ENCODE results near the gene LSM11. TPM values are rescaled to one million over a fixed set of nuclear protein-coding genes. Genes with fewer than 3 reads are reported as not detected.

The LSM11 gene
- total and polyA plus RNA-seq, 2 donors (not counting 1 experiment from before 2014, with no cell fraction given) = 1.00 to 4.2 TPM

DNA sequence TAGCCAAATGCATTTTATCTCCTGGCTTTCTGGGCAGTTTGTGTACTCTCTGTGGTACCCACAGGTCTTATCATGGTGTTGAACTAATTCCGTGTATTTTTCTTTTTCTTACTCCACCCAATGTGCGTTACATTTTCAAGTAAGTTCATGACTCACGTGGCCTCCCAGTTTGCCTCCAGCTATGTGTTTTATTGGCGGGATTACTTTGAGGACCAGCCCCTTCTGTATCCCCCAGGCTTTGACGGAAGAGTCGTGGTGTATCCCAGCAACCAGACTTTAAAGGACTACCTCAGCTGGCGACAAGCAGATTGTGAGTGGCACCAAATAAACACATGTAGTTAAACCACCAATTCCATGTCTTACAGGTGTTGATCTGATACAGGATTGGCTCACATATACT, 9.1 kb upstream of the LSM11 start:
- Histone ChIP-seq H3K36me3 (replicated peaks in 1 of 2; ENCODE audit: control extremely low read depth in 1 of 2, control insufficient read depth in 1 of 2, extremely low read depth in 1 of 2, insufficient read depth in 2 of 2, low read length in 1 of 2) (peaks cover 5 to 28% of the 10 kb centered on the region in 2 experiments), H4K20me1 (ENCODE audit: control insufficient read depth, insufficient read depth, low read length, poor library complexity, severe bottlenecking) (no peaks in the 10 kb centered on the region), H3K4me1 (ENCODE audit: control insufficient read depth in 2 of 2, insufficient read depth in 2 of 2, low read length in 2 of 2) (peaks cover 17 to 23% of the 10 kb centered on the region in 2 donors), H3K9me3 (ENCODE audit: control extremely low read depth in 1 of 3, control insufficient read depth in 2 of 3, insufficient read depth in 1 of 3, low read length in 2 of 3) (no peaks in the 10 kb centered on the region), H3K4me3 (ENCODE audit: control extremely low read depth in 1 of 5, extremely low read depth in 1 of 5, insufficient read depth in 1 of 5, low read depth in 2 of 5, low read length in 4 of 5) (no peak overlapping the region), H3K4me2 (replicated peaks; ENCODE audit: low read depth, low read length, poor library complexity, severe bottlenecking) (no peak overlapping the region), H3K79me2 (ENCODE audit: control insufficient read depth, insufficient read depth, low read length) (no peaks in the 10 kb centered on the region), H3K27ac (ENCODE audit: low read length in 2 of 2) (no peak overlapping the region), H3K9ac (ENCODE audit: low read length) (no peak overlapping the region), H2AFZ (ENCODE audit: insufficient read depth, low read depth, low read length, poor library complexity, severe bottlenecking) (no peak overlapping the region), H3K27me3 (replicated peaks in 1 of 4; ENCODE audit: control extremely low read depth in 1 of 4, control insufficient read depth in 3 of 4, insufficient read depth in 4 of 4, low read length in 3 of 4) (no peaks in the 10 kb centered on the region)
- intact Hi-C loops (cut with micrococcal nuclease) = loop anchor here (5.0 kb wide), 1 partner anchor 1473 kb away; the partner anchor contains the start of gene RNF145
- peaks cover 26% of the 10 kb centered on the region for H3K4me1 Mint-ChIP-seq
- ChIA-PET CTCF (interaction anchor here (0.8 to 1.1 kb wide), 2 partner anchors 9 to 171 kb away, joined by 3 to 5 read pairs; partner anchors contain the start of gene LSM11), POLR2A (no interaction called here)
- WGBS (ENCODE audit: insufficient coverage) = 100% methylated on average over 4 of the region's 7 CpGs
- no peak overlapping the region for H3K4me3 Mint-ChIP-seq
- no peak for TF ChIP-seq EZH2 (IDR thresholded peaks at IDR 0.05; ENCODE audit: borderline replicate concordance, insufficient read depth, low read depth, low read length, poor library complexity, severe bottlenecking)
- TF ChIP-seq, protein P1, sequence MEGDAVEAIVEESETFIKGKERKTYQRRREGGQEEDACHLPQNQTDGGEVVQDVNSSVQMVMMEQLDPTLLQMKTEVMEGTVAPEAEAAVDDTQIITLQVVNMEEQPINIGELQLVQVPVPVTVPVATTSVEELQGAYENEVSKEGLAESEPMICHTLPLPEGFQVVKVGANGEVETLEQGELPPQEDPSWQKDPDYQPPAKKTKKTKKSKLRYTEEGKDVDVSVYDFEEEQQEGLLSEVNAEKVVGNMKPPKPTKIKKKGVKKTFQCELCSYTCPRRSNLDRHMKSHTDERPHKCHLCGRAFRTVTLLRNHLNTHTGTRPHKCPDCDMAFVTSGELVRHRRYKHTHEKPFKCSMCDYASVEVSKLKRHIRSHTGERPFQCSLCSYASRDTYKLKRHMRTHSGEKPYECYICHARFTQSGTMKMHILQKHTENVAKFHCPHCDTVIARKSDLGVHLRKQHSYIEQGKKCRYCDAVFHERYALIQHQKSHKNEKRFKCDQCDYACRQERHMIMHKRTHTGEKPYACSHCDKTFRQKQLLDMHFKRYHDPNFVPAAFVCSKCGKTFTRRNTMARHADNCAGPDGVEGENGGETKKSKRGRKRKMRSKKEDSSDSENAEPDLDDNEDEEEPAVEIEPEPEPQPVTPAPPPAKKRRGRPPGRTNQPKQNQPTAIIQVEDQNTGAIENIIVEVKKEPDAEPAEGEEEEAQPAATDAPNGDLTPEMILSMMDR (IDR thresholded peaks at IDR 0.05) = no peak
- H3K27me3 Mint-ChIP-seq = no peaks in the 10 kb centered on the region
- ATAC-seq (ENCODE audit: low read depth) = no peak
- H3K9me3 Mint-ChIP-seq (ENCODE audit: insufficient read depth) = no peaks in the 10 kb centered on the region
- no peak overlapping the region for H3K27ac Mint-ChIP-seq
- no peak for DNase-seq

DNA sequence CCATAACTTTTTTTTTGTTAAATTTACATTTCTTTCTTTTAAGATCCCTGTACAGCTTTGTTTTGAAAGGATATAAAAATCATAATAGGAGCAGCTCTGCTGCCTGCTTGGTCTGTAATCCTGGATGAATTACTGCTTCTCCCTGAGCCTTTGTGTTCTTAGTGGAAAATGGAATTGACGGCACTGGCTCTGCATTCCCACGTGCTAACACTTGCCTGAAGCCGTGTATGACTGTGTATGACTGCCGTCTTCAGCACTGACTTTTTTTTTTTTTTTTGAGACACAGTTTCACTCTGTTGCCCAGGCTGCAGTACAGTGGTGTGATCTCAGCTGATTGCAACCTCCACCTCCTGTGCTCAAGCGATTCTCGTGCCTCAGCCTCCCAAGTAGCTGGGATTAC, 7.5 kb upstream of the LSM11 start:
- no peak overlapping the region for H3K27ac Mint-ChIP-seq

More for the DNA sequence above, 7.5 kb upstream of the LSM11 start:
- H3K27me3 Mint-ChIP-seq = no peaks in the 10 kb centered on the region
- Histone ChIP-seq H4K20me1 (ENCODE audit: control insufficient read depth, insufficient read depth, low read length, poor library complexity, severe bottlenecking) (no peaks in the 10 kb centered on the region), H3K27ac (ENCODE audit: low read length in 2 of 2) (no peak overlapping the region), H2AFZ (ENCODE audit: insufficient read depth, low read depth, low read length, poor library complexity, severe bottlenecking) (no peak overlapping the region), H3K79me2 (ENCODE audit: control insufficient read depth, insufficient read depth, low read length) (no peaks in the 10 kb centered on the region), H3K9me3 (ENCODE audit: control extremely low read depth in 1 of 3, control insufficient read depth in 2 of 3, insufficient read depth in 1 of 3, low read length in 2 of 3) (no peaks in the 10 kb centered on the region), H3K9ac (ENCODE audit: low read length) (no peak overlapping the region), H3K4me1 (ENCODE audit: control insufficient read depth in 2 of 2, insufficient read depth in 2 of 2, low read length in 2 of 2) (peaks cover 4 to 10% of the 10 kb centered on the region in 2 donors), H3K27me3 (replicated peaks in 1 of 4; ENCODE audit: control extremely low read depth in 1 of 4, control insufficient read depth in 3 of 4, insufficient read depth in 4 of 4, low read length in 3 of 4) (no peaks in the 10 kb centered on the region), H3K4me2 (replicated peaks; ENCODE audit: low read depth, low read length, poor library complexity, severe bottlenecking) (no peak overlapping the region), H3K4me3 (ENCODE audit: control extremely low read depth in 1 of 5, extremely low read depth in 1 of 5, insufficient read depth in 1 of 5, low read depth in 2 of 5, low read length in 4 of 5) (no peak overlapping the region), H3K36me3 (replicated peaks in 1 of 2; ENCODE audit: control extremely low read depth in 1 of 2, control insufficient read depth in 1 of 2, extremely low read depth in 1 of 2, insufficient read depth in 2 of 2, low read length in 1 of 2) (peaks cover 5 to 30% of the 10 kb centered on the region in 2 experiments)
- H3K9me3 Mint-ChIP-seq (ENCODE audit: insufficient read depth) = no peaks in the 10 kb centered on the region
- intact Hi-C loops (cut with micrococcal nuclease) = no loop called here
- POLR2A ChIA-PET = no interaction called here
- ATAC-seq (ENCODE audit: low read depth) (no peak), DNase-seq (no peak)
- 98% methylated on average over 6 of the region's 6 CpGs for WGBS (ENCODE audit: insufficient coverage)
- peaks cover 17% of the 10 kb centered on the region for H3K4me1 Mint-ChIP-seq
- CTCF ChIA-PET = no interaction called here
- H3K4me3 Mint-ChIP-seq = no peak overlapping the region
- no peak for TF ChIP-seq EZH2 (IDR thresholded peaks at IDR 0.05; ENCODE audit: borderline replicate concordance, insufficient read depth, low read depth, low read length, poor library complexity, severe bottlenecking)
- TF ChIP-seq, protein P1 (IDR thresholded peaks at IDR 0.05) = no peak

Measured in B cell (primary cell).